H1 (cell line): ENCODE measurements around the gene PEAK3. TPM values are rescaled to one million over a fixed set of nuclear protein-coding genes. Genes with fewer than 3 reads are reported as not detected.

ENCODE experiments used
- EP300 ChIP-seq, 2 experiments: IDR thresholded peaks; 1 replicate in 1 of 2; 2 replicates in 1 of 2; pipeline ENCODE4 v1.6.1; 2011 to 2012; ENCODE audit warnings: low read depth in 2 of 2, low read length in 2 of 2, mild to moderate bottlenecking in 2 of 2, borderline replicate concordance in 1 of 2, inconsistent platforms in 1 of 2, moderate library complexity in 1 of 2
- MAFK ChIP-seq: IDR thresholded peaks from 2 replicates; pipeline ENCODE4 v1.6.1; 2012; ENCODE audit warnings: low read depth, mild to moderate bottlenecking, improper control_type of control experiment, low read length
- RBBP5 ChIP-seq: IDR thresholded peaks from 2 replicates; pipeline ENCODE4 v1.7.1; 2012; ENCODE audit warnings: low read depth, mild to moderate bottlenecking, inconsistent platforms, low read length, moderate library complexity, borderline replicate concordance
- SAP30 ChIP-seq: fragments of 300-600 bp; sonication (generic); IDR thresholded peaks from 2 replicates; pipeline ENCODE4 v1.7.1; 2012; ENCODE audit warnings: low read length, moderate library complexity, mild to moderate bottlenecking, inconsistent platforms; ENCODE audit not compliant: insufficient read depth, insufficient replicate concordance
- TAF1 ChIP-seq: IDR thresholded peaks from 2 replicates; pipeline ENCODE4 v1.6.1; 2011; ENCODE audit warnings: mild to moderate bottlenecking, low read depth, low read length
- polyA plus RNA-seq, 7 experiments: library from polyadenylated mRNA; depleted of rRNA in 3 of 7; stranded (reverse) in 5 of 7; unstranded in 2 of 7; fragments of >200 nt in 5 of 7; fragments of 200-250 nt in 2 of 7; gene quantifications; 1 replicate in 5 of 7; 2 replicates in 1 of 7; 4 replicates in 1 of 7; pipeline versions ENCODE4 v1.2.1 to v1.2.3, GENCODE V29; 2011 to 2013; ENCODE audit warnings: missing spikeins in 2 of 7, mixed read lengths in 2 of 7
- total RNA-seq: library from RNA; stranded (reverse); fragmentation: NEBNext Ultra II Directional; extraction: Animal tissue kit (Norgen Biotek cat#: 25700); gene quantifications from 2 replicates; pipeline ENCODE4 v1.2.1, GENCODE V29; 2021

PEAK3 gene
- total and polyA plus RNA-seq, 2 of the 8 experiments (the other 6 are each of a cell fraction or from before 2014, with no cell fraction given): not detected

GRCh38 chr19:2319551-2319950 lies 37.6 kb upstream of the PEAK3 start (continued):
- TF ChIP-seq MAFK: no peak
- TF ChIP-seq SAP30: no peak
- no peak for TF ChIP-seq RBBP5
- no peak for TF ChIP-seq TAF1
- TF ChIP-seq EP300 (IDR thresholded peaks at IDR 0.05; ENCODE audit: borderline replicate concordance in 1 of 2, low read depth in 2 of 2, low read length in 2 of 2): no peak
